ENCODE data around the gene OSBP.

Gene OSBP

GRCh38 chr11:59602432-59602831 is 13.1 kb downstream of the OSBP start:
- DNase-seq (ENCODE audit: low read depth in 2 of 2), result no peak

- DNase-seq (ENCODE audit: low read depth in 2 of 2), result no peak
These were observed 13.8 kb downstream of the OSBP start for GRCh38 chr11:59601788-59602187.

DNA sequence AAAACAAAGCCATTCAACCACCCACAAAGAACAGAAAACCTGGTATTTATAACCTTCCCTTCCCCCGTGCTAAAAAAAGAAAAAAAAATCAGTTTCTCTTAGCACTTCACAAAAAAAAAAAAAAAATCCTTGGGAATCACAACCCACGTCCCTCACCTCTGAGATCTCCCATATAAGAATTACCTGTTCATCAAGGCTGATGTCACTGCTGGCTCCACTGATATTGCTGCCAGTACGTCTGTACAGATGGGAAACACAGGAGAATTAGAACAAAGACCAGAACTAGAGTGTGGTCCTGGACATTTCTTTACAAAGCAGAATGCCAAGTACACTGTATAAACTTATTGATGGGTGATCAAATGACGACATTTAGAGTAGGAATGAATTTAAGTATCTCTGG is 14.9 kb downstream of the OSBP start:
- no peak for DNase-seq (ENCODE audit: low read depth in 2 of 2)

DNA sequence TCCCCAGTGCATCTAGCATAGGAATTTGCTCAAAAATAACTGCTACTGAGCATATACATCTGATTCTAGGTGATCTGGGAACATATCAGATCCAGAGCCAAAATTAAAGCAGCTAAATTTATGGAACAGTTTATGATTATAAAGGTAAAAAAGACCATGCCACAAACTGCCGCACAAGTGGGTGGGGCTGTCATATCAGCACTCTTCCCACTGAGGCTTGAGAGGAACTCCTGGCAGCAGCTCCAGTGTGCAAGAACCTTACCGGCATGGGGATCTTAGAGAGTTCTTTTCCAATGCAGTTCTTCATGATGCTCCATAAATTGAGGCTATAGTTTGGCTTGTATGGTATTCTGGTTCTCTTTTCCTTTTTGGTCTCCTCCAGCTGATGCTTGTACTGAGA is 15.3 kb downstream of the OSBP start:
- DNase-seq (ENCODE audit: low read depth in 2 of 2), result no peak

- DNase-seq (ENCODE audit: low read depth in 2 of 2), result no peak
These were observed 16.6 kb downstream of the OSBP start for GRCh38 chr11:59598961-59599360.

DNA sequence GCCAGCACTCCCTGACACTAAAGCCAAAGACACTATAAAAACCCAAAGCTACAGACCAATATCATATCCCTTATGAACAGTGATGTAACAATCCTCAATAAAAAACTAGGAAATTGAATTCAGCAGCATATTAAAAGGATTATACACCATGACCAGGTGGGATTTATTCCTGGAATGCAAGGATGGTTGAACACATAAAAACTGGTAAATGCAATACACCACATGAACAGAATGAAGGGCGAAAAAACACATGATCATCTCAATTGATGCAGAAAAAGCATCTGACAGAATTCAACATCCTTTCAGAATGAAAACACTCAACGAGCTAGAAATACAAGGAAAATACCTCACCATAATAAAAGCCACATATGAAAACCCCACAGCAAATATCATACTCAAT is 31.3 kb downstream of the OSBP start:
- no peak for DNase-seq (ENCODE audit: low read depth in 2 of 2)

- no peak for DNase-seq (ENCODE audit: low read depth in 2 of 2)
These were observed 33.6 kb downstream of the OSBP start for GRCh38 chr11:59582006-59582405.

DNA sequence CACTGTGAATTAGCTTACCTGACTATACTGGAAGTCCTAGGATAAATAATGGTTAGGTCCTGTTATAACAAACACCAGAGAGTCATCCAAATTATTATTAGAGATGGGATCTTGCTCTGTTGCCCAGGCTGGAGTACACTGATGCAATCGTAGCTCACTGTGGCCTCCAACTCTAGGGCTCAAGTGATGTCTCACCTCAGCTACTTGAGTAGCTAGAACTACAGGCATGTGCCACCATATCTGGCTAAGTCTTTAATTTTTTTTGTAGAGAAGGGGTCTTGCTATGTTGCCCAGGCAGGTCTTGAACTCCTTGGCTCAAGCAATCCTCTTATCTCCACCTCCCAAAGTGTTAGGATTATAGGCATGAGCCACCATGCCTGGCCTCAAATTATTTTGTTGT is 37.2 kb downstream of the OSBP start:
- no peak for DNase-seq (ENCODE audit: low read depth in 2 of 2)

- DNase-seq (ENCODE audit: low read depth in 2 of 2), result no peak
These were observed 40.1 kb downstream of the OSBP start for GRCh38 chr11:59575505-59575904.

DNA sequence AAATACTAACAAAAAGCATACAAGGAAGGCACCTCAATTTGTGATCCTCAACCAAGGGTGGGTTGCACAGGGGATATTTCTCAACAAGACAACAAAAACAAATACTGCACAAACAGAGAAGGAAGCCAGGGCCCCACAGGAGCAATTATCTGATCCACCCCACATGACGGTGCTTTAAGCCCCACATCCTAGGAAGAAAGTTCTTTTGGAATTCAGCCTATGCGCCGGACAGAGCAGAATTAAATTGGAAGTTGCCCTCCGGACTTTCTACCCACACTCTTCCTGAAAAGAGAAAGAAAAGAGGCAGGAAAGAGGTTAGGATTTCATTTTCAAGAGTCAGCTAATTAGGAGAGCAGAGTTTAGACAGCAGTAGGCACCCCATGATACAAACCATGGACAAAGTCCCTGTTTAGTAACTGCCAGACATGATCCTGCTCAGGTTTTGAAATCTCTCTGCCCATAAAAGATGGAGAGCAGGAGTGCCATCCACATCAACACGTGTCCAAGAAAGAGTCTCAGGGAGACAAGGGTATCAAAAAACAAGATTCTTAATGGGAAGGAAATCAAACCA is 40.6 kb downstream of the OSBP start:
- no peak for DNase-seq (ENCODE audit: low read depth in 2 of 2)

DNA sequence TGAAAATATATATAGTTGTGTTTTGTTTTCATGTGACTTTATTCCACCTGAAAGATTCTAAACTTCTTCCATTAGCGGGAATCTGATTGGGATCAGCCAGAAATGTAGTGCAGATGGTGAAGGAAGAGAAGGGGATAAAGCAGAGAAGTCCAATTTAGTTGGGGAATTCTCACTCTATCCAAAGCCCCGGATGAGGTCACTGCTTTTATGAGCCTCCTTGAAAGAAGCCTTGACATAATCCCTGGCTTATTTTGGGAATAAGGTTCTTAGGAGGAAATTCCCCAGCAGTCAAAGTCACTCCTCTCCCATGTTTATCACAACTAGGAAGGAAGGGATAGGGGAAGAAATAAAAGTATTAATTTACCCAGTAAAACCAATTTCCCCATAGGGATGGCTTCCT is 41.1 kb downstream of the OSBP start:
- DNase-seq (ENCODE audit: low read depth in 2 of 2), result no peak

- DNase-seq (ENCODE audit: low read depth in 2 of 2), result no peak
These were observed 42.4 kb downstream of the OSBP start for GRCh38 chr11:59573216-59573615.

- DNase-seq (ENCODE audit: low read depth in 2 of 2), result no peak
These were observed 43.5 kb downstream of the OSBP start for GRCh38 chr11:59572091-59572490.

DNA sequence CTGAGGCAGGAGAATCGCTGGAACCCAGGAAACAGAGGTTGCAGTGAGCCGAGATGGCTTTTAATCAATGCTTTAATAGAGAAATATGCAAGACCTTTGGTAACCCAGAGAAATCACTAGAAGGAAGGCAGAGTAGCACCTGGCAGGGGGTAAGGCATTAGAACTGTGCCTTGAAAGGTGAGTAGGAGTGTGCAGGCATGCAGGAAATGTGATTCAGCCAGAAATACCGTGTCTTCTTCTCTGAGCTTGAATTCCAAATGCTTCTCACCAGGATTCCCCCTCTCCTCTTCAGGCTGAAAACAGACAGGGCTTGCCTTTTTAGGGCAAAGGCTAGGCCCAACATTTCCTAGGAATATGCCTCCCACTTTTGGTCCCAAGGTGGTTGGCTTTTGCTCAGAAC is 53.3 kb downstream of the OSBP start:
- DNase-seq (ENCODE audit: low read depth in 2 of 2), result no peak

DNA sequence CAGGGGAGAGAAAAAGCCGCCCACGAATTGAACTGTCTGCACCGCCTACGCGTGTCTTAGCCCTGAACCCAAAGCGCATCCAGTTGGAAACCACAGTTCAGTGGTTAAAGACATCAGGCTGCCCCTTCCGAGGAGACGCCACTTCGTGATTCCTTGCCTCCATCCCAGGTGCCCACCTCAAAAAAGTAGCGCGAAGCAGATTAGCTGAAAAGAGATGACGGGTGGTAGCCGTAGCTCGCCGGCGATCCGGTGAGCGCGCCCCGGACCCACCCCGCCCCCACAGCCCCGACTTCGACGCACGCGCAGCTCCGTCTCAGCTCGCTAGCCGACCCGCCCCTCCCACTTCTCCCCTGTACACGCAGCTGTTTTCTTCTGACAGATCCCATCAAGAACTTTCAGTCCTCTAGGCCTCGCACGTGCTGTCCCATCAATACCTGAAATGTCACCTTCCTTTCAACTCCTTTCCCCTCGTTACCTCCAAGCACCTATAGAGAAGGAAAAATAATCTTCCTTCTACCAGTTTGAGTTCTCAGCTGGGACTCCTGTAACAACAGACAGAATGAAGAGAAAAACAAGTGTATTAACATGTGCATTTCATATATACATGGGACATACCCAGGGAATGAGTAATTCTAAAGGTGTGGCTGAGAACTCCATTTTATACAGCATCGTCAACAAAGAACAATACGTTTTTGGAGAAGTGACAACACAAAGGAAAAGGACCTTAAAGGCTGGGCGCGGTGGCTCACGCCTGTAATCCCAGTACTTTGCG is 54.7 kb downstream of the OSBP start:
- peak; percentile 51 to 75 for DNase-seq (ENCODE audit: low read depth in 2 of 2)

- DNase-seq (ENCODE audit: low read depth in 2 of 2), result peak in 1 of 2 donors; percentile 31
These were observed 55.3 kb downstream of the OSBP start for GRCh38 chr11:59560290-59560701.

- no peak for DNase-seq (ENCODE audit: low read depth in 2 of 2)
These were observed 55.7 kb downstream of the OSBP start for GRCh38 chr11:59559886-59560285.

GRCh38 chr11:59558270-59558643 is 57.3 kb downstream of the OSBP start:
- DNase-seq (ENCODE audit: low read depth in 2 of 2), result no peak

- no peak for DNase-seq (ENCODE audit: low read depth in 2 of 2)
These were observed 58.6 kb downstream of the OSBP start for GRCh38 chr11:59556917-59557348.

DNA sequence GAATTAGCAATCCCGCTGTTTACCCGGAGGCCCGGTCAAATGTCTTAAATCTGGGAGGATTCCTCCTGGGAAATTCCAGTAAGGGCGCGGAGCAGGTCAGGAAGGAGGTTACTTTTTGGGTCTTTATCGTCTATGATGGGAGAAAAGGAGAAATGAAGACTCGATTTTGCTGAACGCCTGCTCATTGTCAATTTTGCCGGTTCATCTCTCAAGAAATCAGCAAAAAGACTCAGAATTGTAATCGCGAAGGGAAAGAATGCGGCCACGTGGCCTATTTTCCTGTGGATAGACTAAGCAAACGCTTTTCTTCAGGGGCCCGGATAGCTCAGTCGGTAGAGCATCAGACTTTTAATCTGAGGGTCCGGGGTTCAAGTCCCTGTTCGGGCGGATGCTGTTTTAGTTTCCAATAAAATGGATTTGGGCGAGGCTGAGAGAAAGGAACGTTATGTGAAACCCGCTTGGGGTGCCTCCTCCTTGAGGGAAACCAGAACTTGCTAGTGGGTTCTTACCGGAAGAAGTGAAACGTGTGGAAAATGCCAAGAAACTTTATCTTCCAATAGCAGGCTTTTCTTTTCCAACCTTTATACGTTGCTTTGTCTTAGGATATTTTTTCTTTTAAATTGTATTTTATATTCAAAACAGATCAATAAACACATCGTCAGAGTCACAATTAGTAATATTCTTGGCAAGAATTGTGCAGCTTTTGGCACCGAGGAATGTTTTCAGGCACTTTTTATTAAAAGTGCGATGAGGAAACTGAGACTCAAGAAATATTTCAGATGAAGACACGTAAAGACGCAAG is 59.3 kb downstream of the OSBP start:
- DNase-seq (ENCODE audit: low read depth in 2 of 2), result peak in 1 of 2 donors; percentile 16

DNA sequence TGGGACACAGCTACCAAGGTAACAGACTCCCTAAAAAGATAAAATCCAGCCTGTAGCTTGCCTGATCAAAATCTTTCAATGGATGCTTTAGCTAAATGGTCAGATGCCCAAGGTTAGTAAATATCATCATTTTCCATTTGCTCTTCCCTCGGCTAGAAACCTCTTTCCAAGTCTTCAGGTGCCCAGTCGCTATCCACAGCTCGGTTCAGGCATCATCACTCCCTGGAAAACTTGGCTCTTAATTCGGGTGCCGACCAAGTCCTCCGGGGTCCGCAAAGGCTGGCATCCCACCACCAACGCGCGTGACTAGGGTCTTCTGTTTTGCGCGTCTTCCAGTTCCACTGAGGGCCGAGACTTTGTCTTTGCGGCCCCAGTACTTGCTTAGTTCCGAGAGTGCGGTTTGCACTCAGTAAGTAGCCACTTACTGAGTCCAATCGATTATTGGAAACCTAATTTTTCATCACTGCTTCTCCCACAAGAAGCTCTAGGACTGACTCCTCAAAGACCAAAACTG is 59.9 kb downstream of the OSBP start:
- no peak for DNase-seq (ENCODE audit: low read depth in 2 of 2)

DNA sequence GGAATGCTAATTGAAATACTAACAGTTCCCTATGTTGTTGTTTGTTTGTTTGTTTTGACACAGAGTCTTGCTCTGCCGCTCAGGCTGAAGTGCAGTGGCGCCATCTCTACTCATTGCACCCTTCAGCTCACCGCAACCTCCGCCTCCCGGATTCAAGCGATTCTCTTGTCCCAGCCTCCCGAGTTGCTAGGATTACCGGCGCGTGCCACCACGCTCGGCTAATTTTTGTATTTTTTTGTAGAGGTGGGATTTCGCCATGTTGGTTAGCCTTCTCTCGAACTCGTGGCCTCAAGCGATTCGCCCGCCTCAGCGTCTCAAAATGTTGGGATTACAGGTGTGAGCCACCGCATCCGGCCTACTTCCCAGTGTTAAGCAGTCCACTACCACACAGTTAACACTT is 62.3 kb downstream of the OSBP start:
- no peak for DNase-seq (ENCODE audit: low read depth in 2 of 2)

DNA sequence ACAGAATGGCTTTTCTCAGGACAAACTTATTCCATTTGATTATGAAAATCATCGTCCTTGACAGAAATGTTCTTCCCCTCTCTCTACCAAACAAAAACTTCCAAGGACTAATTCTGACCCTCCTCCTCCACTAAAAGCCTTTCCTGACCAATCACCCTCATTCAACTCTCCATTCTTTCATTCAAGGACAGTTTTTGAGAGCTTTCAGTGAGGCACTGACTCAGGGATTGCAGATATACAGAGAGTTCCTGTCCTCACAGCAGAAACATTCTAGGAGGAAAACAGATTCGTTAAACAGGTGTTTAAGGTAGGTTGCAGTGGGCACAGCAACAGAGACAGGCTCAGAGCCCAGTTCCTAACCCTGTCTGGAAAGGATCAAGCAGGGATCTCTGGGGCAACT is 62.7 kb downstream of the OSBP start:
- no peak for DNase-seq (ENCODE audit: low read depth in 2 of 2)

Data from stimulated activated CD8-positive, alpha-beta memory T cell treated with anti-CD3 and anti-CD28 coated beads, Interleukin-2, amount 100 ng/mL, for 1 hour (primary cell).